Ovary (tissue), 3 donors: Measurements from ENCODE around the gene SPATA31C1.
"Not testable (repeated sequence)": the region's sequence is repeated elsewhere in the genome, so short reads cannot be mapped to it uniquely, and the experiment has no call there.

Experiments
- POLR2A ChIP-seq: fragments of 450-650 bp; IDR thresholded peaks from one replicate; pipeline ENCODE4 v1.6.1; 2017; ENCODE audit warnings: antibody characterized with exemption, mild to moderate bottlenecking, moderate library complexity
- TF ChIP-seq, protein P1 (sequence below), 3 donors: fragments of 450-650 bp in 2 of 3; fragments of 200-600 bp in 1 of 3; IDR thresholded peaks; one replicate each; pipeline versions ENCODE4 v1.5.1 to v1.8.0; 2016 to 2022; ENCODE audit warnings: antibody characterized with exemption in 3 of 3, mild to moderate bottlenecking in 1 of 3
- donor health status: DM: no; HTN: no; CAD: no.

DNA sequence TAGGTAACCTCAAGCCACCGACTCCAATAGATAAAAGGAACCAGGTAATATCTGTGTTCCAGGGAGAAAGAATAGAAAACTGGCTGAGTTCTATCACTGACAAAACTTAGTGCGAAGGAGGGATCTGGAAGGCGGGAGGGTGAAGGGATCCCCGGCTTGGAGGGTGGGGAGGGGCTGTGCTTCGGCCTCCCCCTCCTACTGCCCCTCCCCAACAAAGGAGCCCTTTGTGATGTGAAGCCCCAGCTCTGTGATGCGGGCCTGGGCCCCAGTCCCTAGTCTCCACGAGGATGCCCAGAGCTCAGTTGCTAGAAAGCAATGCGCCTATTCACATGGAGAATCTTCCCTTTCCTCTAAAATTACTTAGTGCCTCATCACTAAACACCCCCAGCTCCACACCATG, at the start of gene SPATA31C1:
- TF ChIP-seq, protein P1, sequence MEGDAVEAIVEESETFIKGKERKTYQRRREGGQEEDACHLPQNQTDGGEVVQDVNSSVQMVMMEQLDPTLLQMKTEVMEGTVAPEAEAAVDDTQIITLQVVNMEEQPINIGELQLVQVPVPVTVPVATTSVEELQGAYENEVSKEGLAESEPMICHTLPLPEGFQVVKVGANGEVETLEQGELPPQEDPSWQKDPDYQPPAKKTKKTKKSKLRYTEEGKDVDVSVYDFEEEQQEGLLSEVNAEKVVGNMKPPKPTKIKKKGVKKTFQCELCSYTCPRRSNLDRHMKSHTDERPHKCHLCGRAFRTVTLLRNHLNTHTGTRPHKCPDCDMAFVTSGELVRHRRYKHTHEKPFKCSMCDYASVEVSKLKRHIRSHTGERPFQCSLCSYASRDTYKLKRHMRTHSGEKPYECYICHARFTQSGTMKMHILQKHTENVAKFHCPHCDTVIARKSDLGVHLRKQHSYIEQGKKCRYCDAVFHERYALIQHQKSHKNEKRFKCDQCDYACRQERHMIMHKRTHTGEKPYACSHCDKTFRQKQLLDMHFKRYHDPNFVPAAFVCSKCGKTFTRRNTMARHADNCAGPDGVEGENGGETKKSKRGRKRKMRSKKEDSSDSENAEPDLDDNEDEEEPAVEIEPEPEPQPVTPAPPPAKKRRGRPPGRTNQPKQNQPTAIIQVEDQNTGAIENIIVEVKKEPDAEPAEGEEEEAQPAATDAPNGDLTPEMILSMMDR (IDR thresholded peaks at IDR 0.05) = not testable (repeated sequence)
- TF ChIP-seq POLR2A = not testable (repeated sequence)
